Measurements from ENCODE around the gene UBAC2.

DNA sequence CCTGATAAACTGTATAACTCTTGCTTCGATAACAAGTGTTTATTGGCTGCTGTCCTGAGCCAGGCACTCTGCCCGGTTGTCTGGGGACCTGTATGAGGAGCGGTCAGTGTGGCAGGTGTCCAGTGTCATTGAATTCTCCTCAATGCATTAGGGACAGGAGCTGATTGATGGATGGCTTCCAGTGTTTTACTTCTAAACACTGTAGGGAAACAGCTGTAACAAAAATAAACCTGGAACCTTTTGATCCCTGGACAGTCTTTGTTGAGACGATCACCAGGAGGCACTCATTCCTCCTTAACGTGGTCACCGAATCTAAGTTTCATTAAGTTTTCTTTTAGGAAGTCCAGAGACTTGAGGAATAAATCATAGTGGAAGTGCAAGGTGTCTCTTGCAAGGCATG, 17.9 kb downstream of the UBAC2 start:
- TF ChIP-seq CTCF (IDR thresholded peaks at IDR 0.05; ENCODE audit: poor library complexity), result no peak
- TF ChIP-seq EZH2 (IDR thresholded peaks at IDR 0.05; ENCODE audit: borderline replicate concordance), result no peak

Data from hepatocyte (in vitro differentiated cells).